ENCODE results near the gene RBM17.
"Not testable (repeated sequence)": the region's sequence is repeated elsewhere in the genome, so short reads cannot be mapped to it uniquely, and the experiment has no call there.

Gene RBM17

GRCh38 chr10:6136215-6137201, 47.7 kb downstream of the RBM17 start:
- DNase-seq (ENCODE audit: low read depth): peak; percentile 49
- TF ChIP-seq, protein P1, sequence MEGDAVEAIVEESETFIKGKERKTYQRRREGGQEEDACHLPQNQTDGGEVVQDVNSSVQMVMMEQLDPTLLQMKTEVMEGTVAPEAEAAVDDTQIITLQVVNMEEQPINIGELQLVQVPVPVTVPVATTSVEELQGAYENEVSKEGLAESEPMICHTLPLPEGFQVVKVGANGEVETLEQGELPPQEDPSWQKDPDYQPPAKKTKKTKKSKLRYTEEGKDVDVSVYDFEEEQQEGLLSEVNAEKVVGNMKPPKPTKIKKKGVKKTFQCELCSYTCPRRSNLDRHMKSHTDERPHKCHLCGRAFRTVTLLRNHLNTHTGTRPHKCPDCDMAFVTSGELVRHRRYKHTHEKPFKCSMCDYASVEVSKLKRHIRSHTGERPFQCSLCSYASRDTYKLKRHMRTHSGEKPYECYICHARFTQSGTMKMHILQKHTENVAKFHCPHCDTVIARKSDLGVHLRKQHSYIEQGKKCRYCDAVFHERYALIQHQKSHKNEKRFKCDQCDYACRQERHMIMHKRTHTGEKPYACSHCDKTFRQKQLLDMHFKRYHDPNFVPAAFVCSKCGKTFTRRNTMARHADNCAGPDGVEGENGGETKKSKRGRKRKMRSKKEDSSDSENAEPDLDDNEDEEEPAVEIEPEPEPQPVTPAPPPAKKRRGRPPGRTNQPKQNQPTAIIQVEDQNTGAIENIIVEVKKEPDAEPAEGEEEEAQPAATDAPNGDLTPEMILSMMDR (IDR thresholded peaks at IDR 0.05; ENCODE audit: low read depth, low read length, missing control alignments): peak; percentile 6
- H3K4me3 ChIP-seq (ENCODE audit: low read depth, low read length): peak overlapping the region; percentile 36

- TF ChIP-seq, protein P1 (IDR thresholded peaks at IDR 0.05; ENCODE audit: low read depth, low read length, missing control alignments): no peak
- DNase-seq (ENCODE audit: low read depth): no peak
- H3K4me3 ChIP-seq (ENCODE audit: low read depth, low read length): no peak overlapping the region
Measured at GRCh38 chr10:6138456-6138855, 49.6 kb downstream of the RBM17 start.

- TF ChIP-seq, protein P1 (IDR thresholded peaks at IDR 0.05; ENCODE audit: low read depth, low read length, missing control alignments): no peak
Measured at GRCh38 chr10:6139470-6139869, 50.6 kb downstream of the RBM17 start.

GRCh38 chr10:6140141-6140841, 51.5 kb downstream of the RBM17 start:
- DNase-seq (ENCODE audit: low read depth): no peak
- H3K4me3 ChIP-seq (ENCODE audit: low read depth, low read length): peak overlapping the region; percentile 50

More at GRCh38 chr10:6139470-6139869, 50.6 kb downstream of the RBM17 start:
- H3K4me3 ChIP-seq (ENCODE audit: low read depth, low read length): no peak overlapping the region
- no peak for DNase-seq (ENCODE audit: low read depth)

DNA sequence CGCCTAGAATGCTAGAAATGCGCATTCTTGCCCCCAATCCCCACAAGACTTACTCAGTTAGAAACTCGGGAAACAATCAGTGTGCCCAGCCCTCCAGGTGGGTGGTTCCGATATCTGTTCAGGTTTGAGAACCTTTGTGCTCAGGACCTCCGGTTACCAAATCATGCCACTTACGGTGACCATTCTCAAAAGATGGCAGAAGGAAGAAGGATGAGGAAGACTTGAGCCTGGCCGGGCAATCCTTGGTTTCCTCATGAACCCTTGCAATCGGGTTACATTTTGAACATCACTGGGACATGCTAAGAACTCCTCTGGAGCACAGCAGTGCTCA, 52.1 kb downstream of the RBM17 start:
- H3K4me3 ChIP-seq (ENCODE audit: low read depth, low read length): peak overlapping the region; percentile 50
- DNase-seq (ENCODE audit: low read depth): no peak
- TF ChIP-seq, protein P1 (IDR thresholded peaks at IDR 0.05; ENCODE audit: low read depth, low read length, missing control alignments): no peak

More at GRCh38 chr10:6140141-6140841, 51.5 kb downstream of the RBM17 start:
- TF ChIP-seq, protein P1 (IDR thresholded peaks at IDR 0.05; ENCODE audit: low read depth, low read length, missing control alignments): no peak

DNA sequence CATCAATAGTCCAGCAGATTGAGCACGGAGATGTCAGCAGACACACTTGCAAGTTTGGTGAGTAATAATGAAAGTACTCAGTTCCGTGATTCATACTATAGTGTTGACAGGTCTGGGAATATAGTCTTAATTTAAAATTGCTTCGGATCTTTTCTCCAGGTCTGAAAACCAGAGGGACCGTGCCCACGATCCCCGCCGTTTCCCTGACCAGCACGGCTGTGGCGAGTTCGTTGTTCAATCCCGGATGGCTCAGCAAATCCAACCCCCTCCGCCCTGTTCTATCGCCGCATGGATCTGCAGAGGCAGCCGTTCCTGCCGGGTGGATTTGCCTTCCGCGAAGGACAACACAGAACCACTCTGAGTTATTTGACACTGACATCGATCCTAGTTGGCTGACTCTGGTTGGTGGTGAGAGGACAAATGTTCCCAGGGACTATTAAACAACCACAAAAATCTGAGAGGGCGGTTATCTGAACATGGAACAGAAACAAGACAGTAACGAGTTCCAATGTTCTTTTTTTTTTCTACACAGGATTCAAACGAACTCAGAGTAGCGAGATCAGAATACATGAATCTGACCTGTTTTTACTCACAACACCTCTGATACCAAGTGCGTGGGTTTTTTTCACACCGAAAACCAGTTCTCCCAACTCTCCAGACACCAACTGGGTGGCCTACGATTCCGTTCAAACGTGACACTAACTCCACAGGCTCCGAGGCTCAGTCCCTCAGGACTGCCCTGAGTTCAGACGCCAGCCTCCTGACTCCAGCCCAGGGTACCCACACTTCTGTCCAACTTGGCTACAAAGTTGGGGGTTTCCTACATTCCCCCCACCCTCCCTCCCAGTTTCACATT, 52.7 kb downstream of the RBM17 start:
- DNase-seq (ENCODE audit: low read depth): peak; percentile 65
- H3K4me3 ChIP-seq (ENCODE audit: low read depth, low read length): peak overlapping the region; percentile 50
- TF ChIP-seq, protein P1 (IDR thresholded peaks at IDR 0.05; ENCODE audit: low read depth, low read length, missing control alignments): no peak

DNA sequence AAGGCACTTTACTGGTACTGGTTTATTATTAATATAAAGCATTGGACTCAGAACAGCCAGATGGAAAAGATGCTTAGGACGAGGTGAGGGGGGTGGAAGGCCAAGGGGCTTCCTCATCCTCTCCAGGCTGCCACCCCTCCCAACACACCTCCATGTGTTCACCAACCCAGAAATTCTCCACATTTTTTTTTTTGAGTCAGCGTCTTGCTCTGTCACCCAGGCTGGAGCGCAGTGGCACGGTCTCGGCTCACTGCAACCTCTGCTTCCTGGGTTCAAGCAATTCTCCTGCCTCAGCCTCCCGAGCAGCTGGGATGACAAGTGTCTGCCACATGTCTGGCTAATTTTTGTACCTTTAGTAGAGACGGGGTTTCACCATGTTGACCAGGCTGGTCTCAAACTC, 53.4 kb downstream of the RBM17 start:
- H3K4me3 ChIP-seq (ENCODE audit: low read depth, low read length); DNase-seq (ENCODE audit: low read depth): not testable (repeated sequence)

Data from GM12864 (cell line).